ENCODE measurements around the gene P3R3URF. TPM values are rescaled to one million over a fixed set of nuclear protein-coding genes. Genes with fewer than 3 reads are reported as not detected.

P3R3URF gene
- not detected in 2 replicates for total RNA-seq

GRCh38 chr1:46176211-46176865 is at the start of gene P3R3URF:
P3R3URF (minus strand) TSS chr1:46176488; CDS start chr1:46176471, 17 bp downstream.

GRCh38 chr1:46197964-46198811 is 21.9 kb upstream of the P3R3URF start, which contains the start of gene POMGNT1:
POMGNT1 (minus strand) TSS chr1:46198434; CDS start chr1:46197821, 613 bp downstream.

GRCh38 chr1:46174448-46175231 is 1.6 kb downstream of the P3R3URF start, which contains the start of gene TSPAN1:
TSPAN1 (plus strand) TSS chr1:46175087; CDS start chr1:46181108, 6,021 bp downstream.

GRCh38 chr1:46132529-46133180 is 43.6 kb downstream of the P3R3URF start, which contains the start of gene PIK3R3:
PIK3R3 (minus strand) TSS chr1:46132629; CDS start chr1:46131952, 677 bp downstream.

Small RNAs within 50 kb of the gene (small RNA-seq; reads per million reads assigned to genes)
- not detected for gene AL672043.1

Other genes with a start within 250 kb of the P3R3URF start
- 14.6 and 15.3 TPM in 2 replicates for gene PIK3R3, start 43.9 kb downstream of the P3R3URF start, total RNA-seq
- gene TSPAN1, start 1.4 kb downstream of the P3R3URF start, total RNA-seq = 0.91 and 2.2 TPM in 2 replicates
- gene POMGNT1, start 21.9 kb upstream of the P3R3URF start, total RNA-seq = 41.6 and 49.8 TPM in 2 replicates
- gene LURAP1, start 26.8 kb upstream of the P3R3URF start, total RNA-seq = 6.1 and 7.9 TPM in 2 replicates
- gene RAD54L, start 71.3 kb upstream of the P3R3URF start, total RNA-seq = 1.4 and 2.6 TPM in 2 replicates
- gene LRRC41, start 127.1 kb upstream of the P3R3URF start, total RNA-seq = 92.9 and 98.0 TPM in 2 replicates
- 324 and 472 TPM in 2 replicates for gene UQCRH, start 127.2 kb upstream of the P3R3URF start, total RNA-seq
- 17.2 and 20.9 TPM in 2 replicates for gene NSUN4, start 164.3 kb upstream of the P3R3URF start, total RNA-seq
- gene FAAH, start 217.8 kb upstream of the P3R3URF start, total RNA-seq = 3.1 and 3.7 TPM in 2 replicates

Data from articular chondrocyte of knee joint (primary cell).